Measurements from ENCODE around the gene SAP30BP. TPM values are rescaled to one million over a fixed set of nuclear protein-coding genes. Genes with fewer than 3 reads are reported as not detected.

The SAP30BP gene
- total RNA-seq, result 70.9 and 71.3 TPM in 2 replicates

GRCh38 chr17:75666959-75667790 lies at the start of gene SAP30BP, which contains the start of gene RECQL5:
Gene SAP30BP (plus strand): TSS chr17:75667338. CDS start chr17:75667373, 35 bp downstream.
Gene RECQL5 (minus strand): TSS chr17:75667154. CDS start chr17:75666557, 597 bp downstream.

GRCh38 chr17:75632863-75633485 lies 34.2 kb upstream of the SAP30BP start, which contains the start of gene SMIM5:
Gene SMIM5 (plus strand): TSS chr17:75633434. CDS start chr17:75640202, 6,768 bp downstream.

DNA sequence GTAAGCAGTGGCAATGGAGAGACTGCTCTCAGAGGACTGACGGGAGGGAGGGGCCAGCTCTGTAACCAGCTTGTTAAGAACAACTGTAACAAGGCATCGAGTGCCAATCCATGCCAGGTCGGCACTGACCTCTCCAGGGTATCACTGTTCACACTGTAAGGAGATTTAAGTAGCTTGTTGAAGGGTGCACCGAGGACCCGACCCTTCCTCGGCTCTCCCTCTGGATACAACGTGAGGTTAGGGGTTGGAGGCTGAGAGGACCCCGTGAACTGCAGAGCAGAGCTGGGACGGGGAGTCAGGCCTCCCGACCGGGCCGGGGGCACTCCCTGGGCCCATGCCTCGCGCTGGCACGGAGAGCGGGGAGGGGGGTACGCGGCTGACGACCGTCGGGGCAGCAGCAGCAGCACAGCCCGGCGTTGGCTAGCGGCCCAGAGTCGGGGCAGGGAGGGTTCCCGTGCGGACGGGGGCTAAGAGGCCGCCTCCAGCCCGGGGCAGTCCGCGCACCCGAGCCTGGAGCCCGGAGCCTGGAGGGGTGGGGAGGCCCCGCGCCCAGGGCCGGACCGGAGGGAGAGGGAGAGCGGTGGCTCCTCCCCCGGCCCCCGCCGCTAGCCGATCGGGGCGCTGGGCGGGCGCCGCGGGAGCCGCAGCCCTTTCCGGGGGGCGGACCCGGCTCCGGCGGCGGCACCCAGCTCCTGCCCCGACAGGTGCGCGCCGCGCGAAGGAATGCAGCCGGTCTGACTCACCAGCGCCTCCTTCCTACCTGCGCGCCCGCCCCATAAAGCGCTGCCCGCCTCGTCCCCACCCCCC lies 53.7 kb downstream of the SAP30BP start, which contains the start of gene ITGB4:
Gene ITGB4 (plus strand): TSS at position 804 of the 807 bp plus-strand sequence. CDS start 3,245 bp downstream, outside the sequence.

Other genes with a start within 250 kb of the SAP30BP start
- gene TMEM94, start 210.7 kb upstream of the SAP30BP start, total RNA-seq, result 42.9 and 56.2 TPM in 2 replicates
- 18.6 and 21.3 TPM in 2 replicates for gene CASKIN2, start 151.8 kb upstream of the SAP30BP start, total RNA-seq
- 9.8 and 10.0 TPM in 2 replicates for gene TSEN54, start 150.8 kb upstream of the SAP30BP start, total RNA-seq
- gene LLGL2, start 141.6 kb upstream of the SAP30BP start, total RNA-seq, result 3.7 and 4.6 TPM in 2 replicates
- 17.4 and 17.6 TPM in 2 replicates for gene MYO15B, start 79.5 kb upstream of the SAP30BP start, total RNA-seq
- gene SMIM5, start 33.9 kb upstream of the SAP30BP start, total RNA-seq, result under 0.01 and 0.10 TPM in 2 replicates
- 16.3 and 18.1 TPM in 2 replicates for gene RECQL5, start 184 bp upstream of the SAP30BP start, total RNA-seq
- gene ITGB4, start 54.1 kb downstream of the SAP30BP start, total RNA-seq, result 6.1 and 50.0 TPM in 2 replicates
- 50.5 and 65.7 TPM in 2 replicates for gene GALK1, start 97.9 kb downstream of the SAP30BP start, total RNA-seq
- 17.9 and 19.6 TPM in 2 replicates for gene UNK, start 117.5 kb downstream of the SAP30BP start, total RNA-seq
- gene UNC13D, start 177.1 kb downstream of the SAP30BP start, total RNA-seq, result 0.76 and 3.9 TPM in 2 replicates
- 28.4 and 51.6 TPM in 2 replicates for gene WBP2, start 188.0 kb downstream of the SAP30BP start, total RNA-seq
- 61.9 and 66.6 TPM in 2 replicates for gene TRIM47, start 211.2 kb downstream of the SAP30BP start, total RNA-seq
- 30.4 and 35.6 TPM in 2 replicates for gene TRIM65, start 229.6 kb downstream of the SAP30BP start, total RNA-seq
- gene MRPL38, start 237.5 kb downstream of the SAP30BP start, total RNA-seq, result 41.0 and 42.8 TPM in 2 replicates

Measured in vein endothelial cell (primary cell).